AG10803 (cell line): ENCODE data around the gene PIGX.

Experiments used
- DNase-seq: peaks from one replicate; pipeline ENCODE4 v3.0.0; 2010; ENCODE audit warnings: low read depth
- H3K4me3 ChIP-seq: 2 replicates; pipeline ENCODE4 v1.5.1; 2011; ENCODE audit warnings: mild to moderate bottlenecking, low read length, control low read depth
- CTCF ChIP-seq: conservative IDR thresholded peaks from 2 replicates; pipeline ENCODE4 v1.5.1; 2011; ENCODE audit warnings: mild to moderate bottlenecking, low read length, control low read depth, inconsistent platforms

PIGX gene

GRCh38 chr3:196677353-196677752 lies 34.8 kb upstream of the PIGX start:
- DNase-seq = no peak
- no peak overlapping the region for H3K4me3 ChIP-seq
- no peak for TF ChIP-seq CTCF

- DNase-seq = no peak
Observed at GRCh38 chr3:196677931-196678330, 34.2 kb upstream of the PIGX start.

GRCh38 chr3:196684548-196685407 lies 27.4 kb upstream of the PIGX start:
- H3K4me3 ChIP-seq = no peak overlapping the region
- DNase-seq = peak; percentile 40
- peak; percentile 87 for TF ChIP-seq CTCF

More at GRCh38 chr3:196677931-196678330, 34.2 kb upstream of the PIGX start:
- TF ChIP-seq CTCF = no peak
- no peak overlapping the region for H3K4me3 ChIP-seq

- no peak for TF ChIP-seq CTCF
- no peak for DNase-seq
- no peak overlapping the region for H3K4me3 ChIP-seq
Observed at GRCh38 chr3:196686436-196686835, 25.7 kb upstream of the PIGX start.

- DNase-seq = peak; percentile 83
- TF ChIP-seq CTCF = no peak
Observed at GRCh38 chr3:196688349-196688748, 23.8 kb upstream of the PIGX start.

GRCh38 chr3:196689941-196690660 lies 22.1 kb upstream of the PIGX start:
- H3K4me3 ChIP-seq = no peak overlapping the region
- DNase-seq = no peak
- no peak for TF ChIP-seq CTCF

More at GRCh38 chr3:196688349-196688748, 23.8 kb upstream of the PIGX start:
- no peak overlapping the region for H3K4me3 ChIP-seq
